ENCODE measurements around the gene DHX34.

GRCh38 chr19:47323409-47323808 lies 25.7 kb upstream of the DHX34 start:
- TF ChIP-seq EZH2 (IDR thresholded peaks at IDR 0.05; ENCODE audit: insufficient read depth, poor library complexity, severe bottlenecking) (no peak), EZH2phosphoT487 (IDR thresholded peaks at IDR 0.05; ENCODE audit: insufficient read depth, low read depth) (no peak)
